Skeletal muscle tissue (tissue), 3 donors: ENCODE results near the gene TARP.

Experiments used
- H3K27ac ChIP-seq: one replicate; pipeline ENCODE4 v1.7.0; 2013; ENCODE audit warnings: mild to moderate bottlenecking, low read depth, low read length, inconsistent platforms
- H3K27me3 ChIP-seq, 3 donors: one replicate each; pipeline ENCODE4 v1.7.0; 2013; ENCODE audit warnings: low read length in 3 of 3; ENCODE audit not compliant: control insufficient read depth in 3 of 3, insufficient read depth in 3 of 3
- H3K36me3 ChIP-seq, 3 donors: one replicate each; pipeline ENCODE4 v1.7.0; 2013; ENCODE audit warnings: low read length in 3 of 3; ENCODE audit not compliant: control insufficient read depth in 3 of 3, insufficient read depth in 3 of 3
- H3K4me1 ChIP-seq, 3 donors: one replicate each; pipeline ENCODE4 v1.7.0; 2013; ENCODE audit warnings: low read length in 3 of 3, mild to moderate bottlenecking in 3 of 3; ENCODE audit not compliant: control insufficient read depth in 3 of 3, insufficient read depth in 3 of 3
- H3K4me3 ChIP-seq, 3 donors: one replicate each; pipeline ENCODE4 v1.7.0; 2013; ENCODE audit warnings: low read length in 3 of 3
- H3K9ac ChIP-seq, 3 donors: one replicate each; pipeline ENCODE4 v1.7.0; 2013; ENCODE audit warnings: low read length in 3 of 3, mild to moderate bottlenecking in 3 of 3, moderate library complexity in 2 of 3, low read depth in 1 of 3
- H3K9me3 ChIP-seq, 3 donors: one replicate each; pipeline ENCODE4 v1.7.0; 2013; ENCODE audit warnings: low read length in 3 of 3; ENCODE audit not compliant: control insufficient read depth in 3 of 3
- donor health status: Osteomylitis.

The TARP gene

DNA sequence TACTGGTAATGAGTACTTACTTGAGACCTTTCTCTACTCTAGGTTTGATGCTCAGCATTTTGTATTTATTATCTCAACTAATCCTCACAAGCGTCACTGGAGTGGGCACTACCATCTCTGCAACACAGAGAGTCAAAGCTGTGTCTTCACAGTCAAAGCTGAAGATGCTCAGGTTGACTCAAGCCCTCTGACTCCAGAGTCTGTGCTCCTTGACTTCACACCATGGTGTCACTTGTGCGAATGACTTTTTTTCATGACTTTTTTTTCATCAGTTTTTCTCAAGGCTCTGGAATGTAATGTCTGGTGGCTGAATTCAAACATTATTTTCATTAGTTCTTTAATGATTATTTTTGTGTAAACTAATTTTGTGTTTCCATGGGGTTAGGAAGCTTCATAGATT, 30.4 kb upstream of the TARP start:
- H3K36me3 ChIP-seq, result no peaks in the 10 kb centered on the region
- H3K27me3 ChIP-seq, result peaks cover 0 to 3% (median 0%) of the 10 kb centered on the region in 3 donors
- no peaks in the 10 kb centered on the region for H3K4me1 ChIP-seq
- no peak overlapping the region for H3K9ac ChIP-seq
- H3K4me3 ChIP-seq, result no peak overlapping the region
- H3K9me3 ChIP-seq, result no peaks in the 10 kb centered on the region
- no peak overlapping the region for H3K27ac ChIP-seq

DNA sequence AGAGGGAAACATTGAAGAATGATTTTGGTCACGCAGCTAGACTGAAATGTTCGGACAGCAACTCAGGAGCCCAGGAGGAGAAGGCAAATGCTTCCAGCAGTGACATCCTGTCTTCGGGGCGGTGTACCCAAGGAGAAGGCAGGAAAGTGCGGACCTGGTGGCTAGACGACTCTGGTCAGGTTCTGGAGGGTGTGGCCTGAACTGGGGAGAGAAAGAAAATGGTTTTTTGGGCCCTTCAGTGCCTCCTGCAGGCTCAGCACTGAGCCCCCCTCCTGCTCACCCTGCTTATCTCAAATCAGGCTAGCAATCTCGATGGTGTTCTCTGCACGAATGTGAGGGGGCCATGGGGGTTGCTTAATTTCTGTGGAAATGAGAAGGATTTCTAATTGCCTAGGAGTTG, 26.7 kb upstream of the TARP start:
- H3K4me1 ChIP-seq, result no peaks in the 10 kb centered on the region
- no peaks in the 10 kb centered on the region for H3K36me3 ChIP-seq
- no peaks in the 10 kb centered on the region for H3K9me3 ChIP-seq
- H3K27me3 ChIP-seq, result peaks cover 0 to 3% (median 0%) of the 10 kb centered on the region in 3 donors
- H3K4me3 ChIP-seq, result no peak overlapping the region
- no peak overlapping the region for H3K27ac ChIP-seq
- no peak overlapping the region for H3K9ac ChIP-seq

DNA sequence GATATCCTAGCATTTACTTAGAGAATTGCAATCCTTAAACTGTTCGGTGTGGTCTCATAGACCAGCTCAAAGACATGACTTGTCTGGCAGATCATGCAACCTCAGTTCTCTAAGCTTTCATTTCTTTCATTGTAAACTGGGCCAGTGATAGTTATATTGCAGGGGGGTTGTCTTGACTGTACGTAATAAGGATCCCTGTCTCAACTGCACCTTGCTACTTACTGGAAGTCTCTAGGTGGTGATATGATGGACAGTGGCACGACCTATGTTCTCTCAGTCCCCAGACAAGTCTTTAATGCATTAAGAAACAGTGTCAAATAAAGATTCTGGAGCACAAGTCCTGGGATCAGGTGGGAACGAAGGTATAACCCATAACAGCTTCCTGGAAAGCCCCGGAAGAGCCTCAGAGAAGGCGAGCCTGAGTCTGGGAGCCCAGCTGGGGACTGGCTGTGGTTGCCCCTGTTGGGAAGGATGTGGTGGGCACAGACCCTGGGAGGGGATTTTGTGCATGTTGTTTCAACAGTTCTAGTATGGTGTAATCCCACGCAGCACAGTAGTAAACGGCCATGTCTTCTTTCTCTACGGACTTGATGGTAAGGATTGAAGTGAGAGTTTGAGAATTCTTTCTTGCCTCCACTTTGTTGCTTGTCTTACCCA, 26.0 kb upstream of the TARP start:
- H3K27me3 ChIP-seq, result peaks cover 0 to 3% (median 0%) of the 10 kb centered on the region in 3 donors
- no peaks in the 10 kb centered on the region for H3K9me3 ChIP-seq
- H3K9ac ChIP-seq, result no peak overlapping the region
- no peaks in the 10 kb centered on the region for H3K4me1 ChIP-seq
- no peak overlapping the region for H3K4me3 ChIP-seq
- no peaks in the 10 kb centered on the region for H3K36me3 ChIP-seq
- H3K27ac ChIP-seq, result no peak overlapping the region

DNA sequence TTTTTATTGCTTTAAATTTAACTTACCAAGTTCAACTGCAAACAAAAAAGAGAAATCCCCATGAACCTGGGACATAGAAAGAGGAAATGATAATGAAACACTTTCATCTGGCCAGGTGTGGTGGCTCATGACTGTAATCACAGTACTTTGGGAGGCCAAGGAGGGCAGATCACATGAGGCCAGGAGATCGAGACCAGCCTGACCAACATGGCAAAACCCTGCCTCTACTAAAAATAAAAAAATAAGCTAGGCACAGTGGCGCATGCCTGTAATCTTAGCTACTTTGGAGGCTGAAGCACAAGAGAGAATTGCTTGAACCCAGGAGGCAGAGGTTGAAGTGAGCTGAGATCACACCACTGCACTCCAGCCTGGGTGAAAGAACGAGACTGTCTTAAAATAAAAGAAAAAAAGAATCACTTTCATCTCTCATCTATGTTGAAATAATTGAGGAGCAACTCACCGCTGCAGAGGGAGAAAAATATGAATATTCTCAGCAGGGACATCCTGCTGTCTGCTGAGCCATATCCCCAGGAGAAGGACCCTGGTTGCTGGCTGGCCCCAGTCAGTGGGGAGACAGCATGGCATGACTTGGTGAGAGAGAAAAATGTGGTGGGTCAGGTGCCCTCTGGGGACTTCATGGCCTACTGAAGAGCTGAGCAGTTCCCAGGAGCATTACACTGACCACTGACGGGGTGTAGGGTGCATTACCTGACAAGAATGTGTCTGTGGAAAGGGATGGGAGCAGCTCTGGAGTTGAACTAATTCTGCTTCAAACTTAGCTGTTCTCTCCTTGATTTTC, 22.8 kb upstream of the TARP start:
- no peaks in the 10 kb centered on the region for H3K36me3 ChIP-seq
- no peak overlapping the region for H3K27ac ChIP-seq
- H3K4me1 ChIP-seq, result no peaks in the 10 kb centered on the region
- H3K27me3 ChIP-seq, result no peaks in the 10 kb centered on the region
- no peak overlapping the region for H3K4me3 ChIP-seq
- H3K9me3 ChIP-seq, result no peaks in the 10 kb centered on the region
- no peak overlapping the region for H3K9ac ChIP-seq

DNA sequence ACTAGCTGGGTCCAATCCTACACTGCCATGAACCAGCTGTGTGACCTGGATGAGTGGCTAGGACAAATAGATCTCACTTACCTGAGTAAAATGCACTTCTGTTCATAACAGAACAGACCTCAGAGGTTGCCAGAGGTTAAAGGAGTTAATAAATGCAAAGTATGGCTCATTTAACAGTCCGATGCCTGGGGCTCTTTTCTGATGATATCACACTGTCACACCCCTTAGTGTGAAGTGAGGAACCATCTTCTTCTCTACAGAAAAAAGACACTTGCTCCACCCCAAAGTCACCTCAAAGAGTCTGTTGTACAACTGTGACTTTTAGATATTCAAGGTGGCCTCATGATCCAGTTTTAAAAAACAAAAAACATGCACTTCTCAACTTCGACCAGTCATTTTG, 21.5 kb upstream of the TARP start:
- Histone ChIP-seq H3K9ac (no peak overlapping the region), H3K4me3 (no peak overlapping the region), H3K4me1 (no peaks in the 10 kb centered on the region), H3K27me3 (no peaks in the 10 kb centered on the region), H3K27ac (no peak overlapping the region), H3K36me3 (no peaks in the 10 kb centered on the region), H3K9me3 (no peaks in the 10 kb centered on the region)

DNA sequence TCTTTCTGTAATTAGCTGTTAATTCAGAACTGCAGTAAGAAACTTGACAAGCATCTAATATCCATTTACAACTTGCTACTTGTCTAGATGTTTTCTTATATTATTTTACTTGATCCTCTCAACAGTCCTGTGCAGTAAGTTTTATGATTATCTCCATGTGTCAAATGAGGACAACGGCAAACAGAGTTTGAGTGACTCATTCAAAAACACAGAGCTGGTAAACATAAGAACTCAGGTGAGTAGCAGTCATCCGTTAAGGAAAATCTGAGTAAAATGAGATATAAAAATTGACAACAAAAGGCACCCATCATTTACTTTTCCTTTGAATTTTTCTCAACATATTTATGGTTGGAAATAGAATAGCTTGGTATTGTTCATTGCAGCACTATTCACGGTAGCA, 19.0 kb upstream of the TARP start:
- H3K9me3 ChIP-seq, result no peaks in the 10 kb centered on the region
- H3K27me3 ChIP-seq, result no peaks in the 10 kb centered on the region
- H3K27ac ChIP-seq, result no peak overlapping the region
- no peak overlapping the region for H3K4me3 ChIP-seq
- no peaks in the 10 kb centered on the region for H3K36me3 ChIP-seq
- no peak overlapping the region for H3K9ac ChIP-seq
- H3K4me1 ChIP-seq, result no peaks in the 10 kb centered on the region

DNA sequence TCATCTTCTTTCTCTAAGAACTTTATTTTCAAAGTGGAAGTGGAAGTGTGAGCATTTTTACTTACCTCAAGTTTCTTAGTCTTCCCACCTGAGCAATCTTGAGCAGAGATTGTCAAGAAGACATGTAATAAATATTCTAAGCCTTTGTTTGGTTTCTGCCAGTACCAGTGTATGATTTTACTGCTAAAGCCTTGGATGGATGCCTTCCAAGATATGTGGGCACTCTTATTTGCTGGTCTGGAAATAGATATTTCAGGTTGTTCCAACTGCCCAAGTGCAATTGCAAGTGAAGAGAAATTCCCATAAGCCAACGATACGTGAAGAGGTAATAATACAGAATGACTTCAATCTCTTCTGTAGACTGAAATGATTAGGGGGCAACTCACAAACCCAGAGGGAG, 18.2 kb upstream of the TARP start:
- Histone ChIP-seq H3K4me1 (no peaks in the 10 kb centered on the region), H3K36me3 (no peaks in the 10 kb centered on the region), H3K27ac (no peak overlapping the region), H3K9ac (no peak overlapping the region), H3K9me3 (no peaks in the 10 kb centered on the region), H3K27me3 (no peaks in the 10 kb centered on the region), H3K4me3 (no peak overlapping the region)

DNA sequence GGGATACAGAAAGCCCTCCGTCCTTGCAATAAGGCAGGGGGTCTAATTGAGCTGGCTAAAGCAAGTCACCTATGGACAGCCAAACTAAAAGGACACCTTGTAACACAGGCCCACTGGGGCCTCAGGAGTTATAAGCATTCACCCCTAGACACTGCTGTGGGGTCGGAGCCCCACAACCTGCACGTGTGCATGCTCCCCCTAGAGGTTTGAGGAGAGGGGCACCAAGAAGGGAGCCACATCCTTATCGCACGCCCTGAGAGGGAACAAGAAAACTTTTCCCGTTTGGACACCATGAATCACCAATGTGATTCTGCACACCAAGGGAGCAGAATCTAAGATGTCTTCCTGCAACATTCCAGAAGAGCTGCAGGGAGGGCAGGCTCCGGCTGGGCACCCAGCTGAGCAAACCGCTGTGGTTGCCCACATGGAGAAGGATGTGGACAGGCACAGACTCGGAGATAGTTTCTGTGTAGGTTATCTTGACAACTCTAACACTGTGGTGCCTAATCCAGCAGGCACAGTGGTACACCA, 17.7 kb upstream of the TARP start:
- Histone ChIP-seq H3K9me3 (no peaks in the 10 kb centered on the region), H3K36me3 (no peaks in the 10 kb centered on the region), H3K4me3 (no peak overlapping the region), H3K27me3 (no peaks in the 10 kb centered on the region), H3K4me1 (no peaks in the 10 kb centered on the region), H3K9ac (no peak overlapping the region), H3K27ac (no peak overlapping the region)

DNA sequence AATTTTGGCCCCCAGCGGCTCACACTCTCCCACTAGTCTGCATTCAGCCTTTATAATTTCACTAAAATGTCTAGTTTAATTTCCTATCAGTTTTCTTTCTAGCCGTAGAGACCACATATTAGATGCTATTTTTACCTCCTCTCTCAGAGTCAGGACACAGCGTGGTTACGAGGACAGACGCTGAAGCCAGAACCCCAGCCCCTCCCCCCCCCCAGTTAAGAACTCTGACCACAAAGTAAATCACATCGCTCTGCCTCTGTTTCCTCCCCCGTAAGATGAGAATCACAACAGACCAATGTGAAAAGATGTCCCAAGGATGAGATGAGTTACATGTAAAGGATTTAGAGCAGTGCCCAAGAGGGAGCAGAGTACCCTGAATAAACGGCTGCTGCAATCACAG, 11.1 kb upstream of the TARP start:
- H3K27me3 ChIP-seq, result peaks cover 0 to 3% (median 0%) of the 10 kb centered on the region in 3 donors
- H3K4me1 ChIP-seq, result no peaks in the 10 kb centered on the region
- H3K36me3 ChIP-seq, result no peaks in the 10 kb centered on the region
- no peak overlapping the region for H3K4me3 ChIP-seq
- no peak overlapping the region for H3K27ac ChIP-seq
- no peak overlapping the region for H3K9ac ChIP-seq
- H3K9me3 ChIP-seq, result no peaks in the 10 kb centered on the region

DNA sequence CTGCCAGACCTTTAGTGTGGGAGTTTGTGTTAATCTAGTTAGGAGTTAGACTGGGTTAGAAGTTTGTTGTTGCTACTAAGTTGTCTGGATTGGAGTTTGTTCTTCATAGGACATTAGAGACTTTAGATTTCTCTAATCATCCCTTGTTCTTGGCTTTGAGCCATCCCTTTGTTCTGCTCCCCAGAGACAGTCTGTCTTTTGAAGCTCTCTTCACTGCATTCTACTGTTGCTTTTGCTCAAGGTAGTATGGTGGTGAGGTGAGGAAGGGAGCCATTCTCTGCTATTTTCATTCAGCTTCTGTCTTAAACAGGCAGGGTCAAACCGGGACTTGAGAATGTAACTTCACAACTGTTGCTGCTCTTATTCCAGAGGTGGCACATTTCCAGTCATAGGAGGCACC, 10.4 kb upstream of the TARP start:
- Histone ChIP-seq H3K9me3 (no peaks in the 10 kb centered on the region), H3K36me3 (no peaks in the 10 kb centered on the region), H3K27ac (no peak overlapping the region), H3K9ac (no peak overlapping the region), H3K4me3 (no peak overlapping the region), H3K27me3 (peaks cover 0 to 3% (median 0%) of the 10 kb centered on the region in 3 donors), H3K4me1 (no peaks in the 10 kb centered on the region)
